NCI-H1105 (cell line): ENCODE results near the gene KAT8.
"Not testable (repeated sequence)": the region's sequence is repeated elsewhere in the genome, so short reads cannot be mapped to it uniquely, and the experiment has no call there.

Experiments used
- DNase-seq: peaks from one replicate; lab custom pipeline; 2025; lab: John Stamatoyannopoulos, UW

The KAT8 gene

GRCh38 chr16:31148896-31149295 lies 31.4 kb downstream of the KAT8 start:
- no peak for DNase-seq

- no peak for DNase-seq
Measured at GRCh38 chr16:31149332-31149731, 31.9 kb downstream of the KAT8 start.

GRCh38 chr16:31149894-31150890 lies 32.7 kb downstream of the KAT8 start, which contains the start of gene PRSS36:
Gene PRSS36, minus strand, starts transcription at chr16:31150066. Its CDS starts 31 bp downstream, at chr16:31150035.
- no peak for DNase-seq

GRCh38 chr16:31150976-31151375 lies 33.5 kb downstream of the KAT8 start:
- not testable (repeated sequence) for DNase-seq

- DNase-seq: no peak
Measured at GRCh38 chr16:31157136-31157535, 39.7 kb downstream of the KAT8 start.

GRCh38 chr16:31167315-31167714 lies 49.9 kb downstream of the KAT8 start:
- DNase-seq: no peak

GRCh38 chr16:31168848-31169247 lies 51.4 kb downstream of the KAT8 start:
- no peak for DNase-seq

- DNase-seq: not testable (repeated sequence)
Measured at GRCh38 chr16:31170048-31170447, 52.6 kb downstream of the KAT8 start.

GRCh38 chr16:31177136-31177535 lies 59.7 kb downstream of the KAT8 start:
- DNase-seq: no peak

- DNase-seq: no peak
Measured at GRCh38 chr16:31179219-31179746, 61.8 kb downstream of the KAT8 start.

GRCh38 chr16:31179747-31180459 lies 62.4 kb downstream of the KAT8 start, which contains the start of gene FUS:
Gene FUS, plus strand, starts transcription at chr16:31180139. Its CDS starts 76 bp downstream, at chr16:31180215.
- DNase-seq: peak; percentile 74
